HEK293 (cell line): ENCODE measurements around the gene MARK2.
A peak's percentile ranks its signal among the peaks of the same experiment; 100 is the strongest.

ENCODE experiments used
- CTCF ChIA-PET: fragments of 350-600 bp; formaldehyde crosslinking; extraction: SDS; loops from one replicate; lab custom pipeline; 2021; ENCODE audit warnings: antibody characterized with exemption; lab: Yijun Ruan, JAX
- POLR2A ChIA-PET: fragments of 300-600 bp; formaldehyde crosslinking; extraction: SDS; loops from one replicate; lab custom pipeline; 2020; ENCODE audit warnings: antibody characterized with exemption, inconsistent platforms; lab: Yijun Ruan, JAX
- H3K27ac ChIP-seq: fragments of 200-500 bp; sonication (Bioruptor generic); 2 replicates; pipeline ENCODE4 v1.5.1; 2014; ENCODE audit warnings: low read depth, low read length, control low read depth, inconsistent platforms; ENCODE audit errors: extremely low read depth
- H3K36me3 ChIP-seq, 2 experiments: fragments of 200-500 bp in 1 of 2; sonication (Bioruptor generic) in 1 of 2; 1 replicate in 1 of 2; 2 replicates in 1 of 2; pipeline ENCODE4 v1.5.1; 2014 to 2017; ENCODE audit warnings: inconsistent platforms in 2 of 2, low read length in 2 of 2; ENCODE audit not compliant: control insufficient read depth in 2 of 2, insufficient read depth in 1 of 2
- H3K4me1 ChIP-seq: fragments of 200-500 bp; sonication (Bioruptor generic); 2 replicates; pipeline ENCODE4 v1.5.1; 2014; ENCODE audit warnings: mild to moderate bottlenecking, low read length, inconsistent platforms; ENCODE audit not compliant: control insufficient read depth, insufficient read depth
- H3K4me3 ChIP-seq: 2 replicates; pipeline ENCODE4 v1.5.1; 2011; ENCODE audit warnings: low read depth, mild to moderate bottlenecking, control low read depth, low read length, moderate library complexity
- H3K9me3 ChIP-seq: fragments of 200-500 bp; sonication (Bioruptor generic); 2 replicates; pipeline ENCODE4 v1.5.1; 2014; ENCODE audit warnings: low read depth, low read length, inconsistent platforms; ENCODE audit not compliant: control insufficient read depth, insufficient read depth
- BCL11B ChIP-seq: fragments of 450-650 bp; formaldehyde crosslinking; IDR thresholded peaks from 2 replicates; pipeline ENCODE4 v1.5.1; 2016; ENCODE audit warnings: low read depth, missing biosample characterization, missing genetic modification characterization
- GLI2 ChIP-seq: fragments of 450-650 bp; formaldehyde crosslinking; IDR thresholded peaks from 2 replicates; pipeline ENCODE4; 2017; ENCODE audit warnings: missing biosample characterization, missing genetic modification characterization, low read depth, borderline replicate concordance
- HOXD13 ChIP-seq: sonication (generic); formaldehyde crosslinking; IDR thresholded peaks from 2 replicates; pipeline ENCODE4 v1.8.0; 2022; ENCODE audit warnings: missing genetic modification reagents, borderline replicate concordance
- MEIS1 ChIP-seq: sonication (generic); formaldehyde crosslinking; IDR thresholded peaks from 2 replicates; pipeline ENCODE4 v1.8.1; 2022; ENCODE audit warnings: missing genetic modification reagents, mild to moderate bottlenecking, borderline replicate concordance
- PRDM1 ChIP-seq: fragments of 450-650 bp; formaldehyde crosslinking; IDR thresholded peaks from 2 replicates; pipeline ENCODE4; 2016; ENCODE audit warnings: missing biosample characterization, missing genetic modification characterization
- SP7 ChIP-seq: fragments of 450-650 bp; formaldehyde crosslinking; IDR thresholded peaks from 2 replicates; pipeline ENCODE4 v1.5.1; 2016; ENCODE audit warnings: missing biosample characterization, missing genetic modification characterization
- ZBTB17 ChIP-seq: fragments of 450-650 bp; formaldehyde crosslinking; IDR thresholded peaks from 2 replicates; pipeline ENCODE4 v1.5.1; 2016; ENCODE audit warnings: missing biosample characterization, missing genetic modification characterization
- ZBTB21 ChIP-seq: fragments of 450-650 bp; formaldehyde crosslinking; IDR thresholded peaks from 2 replicates; pipeline ENCODE4 v1.5.1; 2017; ENCODE audit warnings: missing biosample characterization, missing genetic modification characterization
- ZFP37 ChIP-seq: fragments of 450-650 bp; formaldehyde crosslinking; IDR thresholded peaks from 2 replicates; pipeline ENCODE4 v1.5.1; 2016; ENCODE audit warnings: missing biosample characterization, missing genetic modification characterization
- ZNF121 ChIP-seq: fragments of 450-650 bp; formaldehyde crosslinking; IDR thresholded peaks from 2 replicates; pipeline ENCODE4 v1.5.1; 2016; ENCODE audit warnings: missing biosample characterization, missing genetic modification characterization
- ZNF155 ChIP-seq: fragments of 450-650 bp; formaldehyde crosslinking; IDR thresholded peaks from 2 replicates; pipeline ENCODE4 v1.5.1; 2016; ENCODE audit warnings: missing biosample characterization, missing genetic modification characterization
- ZNF157 ChIP-seq: fragments of 450-650 bp; formaldehyde crosslinking; IDR thresholded peaks from 2 replicates; pipeline ENCODE4 v1.5.1; 2016; ENCODE audit warnings: missing biosample characterization, missing genetic modification characterization
- ZNF24 ChIP-seq: fragments of 450-650 bp; formaldehyde crosslinking; IDR thresholded peaks from 2 replicates; pipeline ENCODE4 v1.5.1; 2016; ENCODE audit warnings: missing biosample characterization, missing genetic modification characterization
- ZNF280C ChIP-seq: fragments of 450-650 bp; formaldehyde crosslinking; IDR thresholded peaks from 2 replicates; pipeline ENCODE4 v1.5.1; 2016; ENCODE audit warnings: missing biosample characterization, missing genetic modification characterization
- ZNF404 ChIP-seq: fragments of 450-650 bp; formaldehyde crosslinking; IDR thresholded peaks from 2 replicates; pipeline ENCODE4 v1.5.1; 2017; ENCODE audit warnings: missing biosample characterization, missing genetic modification characterization
- ZNF416 ChIP-seq: fragments of 450-650 bp; formaldehyde crosslinking; IDR thresholded peaks from 2 replicates; pipeline ENCODE4 v1.5.1; 2016; ENCODE audit warnings: missing biosample characterization, missing genetic modification characterization
- ZNF423 ChIP-seq: fragments of 450-650 bp; formaldehyde crosslinking; IDR thresholded peaks from 2 replicates; pipeline ENCODE4 v1.5.1; 2016; ENCODE audit warnings: missing biosample characterization, missing genetic modification characterization
- ZNF426 ChIP-seq: fragments of 450-650 bp; formaldehyde crosslinking; IDR thresholded peaks from 2 replicates; pipeline ENCODE4 v1.5.1; 2017; ENCODE audit warnings: missing biosample characterization, missing genetic modification characterization, mild to moderate bottlenecking, inconsistent platforms, moderate library complexity
- ZNF473 ChIP-seq: fragments of 450-650 bp; formaldehyde crosslinking; IDR thresholded peaks from 2 replicates; pipeline ENCODE4 v1.5.1; 2017; ENCODE audit warnings: missing biosample characterization, missing genetic modification characterization
- ZNF510 ChIP-seq: fragments of 450-650 bp; formaldehyde crosslinking; IDR thresholded peaks from 2 replicates; pipeline ENCODE4 v1.5.1; 2018; ENCODE audit warnings: mild to moderate bottlenecking, missing genetic modification characterization, missing biosample characterization; ENCODE audit not compliant: insufficient replicate concordance
- ZNF514 ChIP-seq: fragments of 450-650 bp; formaldehyde crosslinking; IDR thresholded peaks from 2 replicates; pipeline ENCODE4 v1.5.1; 2016; ENCODE audit warnings: missing biosample characterization, missing genetic modification characterization
- ZNF521 ChIP-seq: fragments of 450-650 bp; formaldehyde crosslinking; IDR thresholded peaks from 2 replicates; pipeline ENCODE4 v1.5.1; 2017; ENCODE audit warnings: missing biosample characterization, mild to moderate bottlenecking, missing genetic modification characterization
- ZNF548 ChIP-seq: fragments of 450-650 bp; formaldehyde crosslinking; IDR thresholded peaks from 2 replicates; pipeline ENCODE4 v1.5.1; 2016; ENCODE audit warnings: missing biosample characterization, missing genetic modification characterization
- ZNF549 ChIP-seq: fragments of 450-650 bp; IDR thresholded peaks from 2 replicates; pipeline ENCODE4 v1.5.1; 2018; ENCODE audit warnings: missing biosample characterization, missing genetic modification characterization, mild to moderate bottlenecking, inconsistent platforms, moderate library complexity
- ZNF621 ChIP-seq: fragments of 450-650 bp; formaldehyde crosslinking; IDR thresholded peaks from 2 replicates; pipeline ENCODE4 v1.5.1; 2017; ENCODE audit warnings: missing biosample characterization, missing genetic modification characterization
- ZNF626 ChIP-seq: fragments of 450-650 bp; sonication (Bioruptor Pico); formaldehyde crosslinking; IDR thresholded peaks from 2 replicates; pipeline ENCODE4 v1.5.1; 2018; ENCODE audit warnings: missing biosample characterization, missing genetic modification characterization, inconsistent platforms
- ZNF664 ChIP-seq: fragments of 450-650 bp; formaldehyde crosslinking; IDR thresholded peaks from 2 replicates; pipeline ENCODE4 v1.5.1; 2016; ENCODE audit warnings: missing biosample characterization, missing genetic modification characterization
- ZNF76 ChIP-seq: fragments of 450-650 bp; formaldehyde crosslinking; IDR thresholded peaks from 2 replicates; pipeline ENCODE4; 2016; ENCODE audit warnings: low read depth, missing biosample characterization, missing genetic modification characterization, borderline replicate concordance
- TF ChIP-seq, protein P1 (sequence below): fragments of 450-650 bp; formaldehyde crosslinking; IDR thresholded peaks from 2 replicates; pipeline ENCODE4 v1.5.1; 2016; ENCODE audit warnings: missing biosample characterization, missing genetic modification characterization, borderline replicate concordance
- TF ChIP-seq, protein P2 (sequence below): fragments of 450-650 bp; formaldehyde crosslinking; IDR thresholded peaks from 2 replicates; pipeline ENCODE4 v1.5.1; 2016; ENCODE audit warnings: missing biosample characterization, missing genetic modification characterization

Gene MARK2

GRCh38 chr11:63855975-63856374 is 17.1 kb downstream of the MARK2 start:
- Histone ChIP-seq H3K4me1 (no peaks in the 10 kb centered on the region; the same call in 1 of the 2 replicates), H3K9me3 (no peaks in the 10 kb centered on the region), H3K36me3 (no peaks in the 10 kb centered on the region; a peak in 1 of 3 replicates), H3K4me3 (no peak overlapping the region), H3K27ac (no peak overlapping the region)
- CTCF ChIA-PET, result interaction anchor here (0.9 to 1.4 kb wide), 3 partner anchors 11 to 90 kb away, joined by 3 to 5 read pairs (median 4); no protein-coding TSS in a partner anchor
- TF ChIP-seq BCL11B (no peak), ZNF664 (no peak), ZNF404 (tag by site-specific recombination) (no peak), HOXD13 (CRISPR knock-in tag) (no peak), ZNF423 (no peak), ZBTB17 (tag by site-specific recombination) (no peak), MEIS1 (CRISPR knock-in tag) (no peak), ZNF521 (tag by site-specific recombination) (no peak)
- POLR2A ChIA-PET, result interaction anchor here (0.6 to 0.9 kb wide), 2 partner anchors 11 to 1858 kb away, joined by 4 to 5 read pairs; no protein-coding TSS in a partner anchor

- CTCF ChIA-PET, result interaction anchor here (0.6 to 0.7 kb wide), 2 partner anchors 294 to 867 kb away, joined by 3 read pairs; no protein-coding TSS in a partner anchor
- Histone ChIP-seq H3K4me1 (no peaks in the 10 kb centered on the region; the same call in 1 of the 2 replicates), H3K9me3 (no peaks in the 10 kb centered on the region), H3K36me3 (peaks cover 0 to 6% of the 10 kb centered on the region in 2 experiments; a peak in 2 of 3 replicates), H3K27ac (no peak overlapping the region), H3K4me3 (no peak overlapping the region)
- POLR2A ChIA-PET, result interaction anchor here (0.6 kb wide), 1 partner anchor 48 kb away, joined by 5 read pairs; no protein-coding TSS in a partner anchor
- TF ChIP-seq ZNF548 (tag by site-specific recombination) (no peak), ZNF121 (no peak), ZNF473 (tag by site-specific recombination) (no peak), ZFP37 (tag by site-specific recombination) (no peak), SP7 (tag by site-specific recombination) (no peak), ZNF626 (tag by site-specific recombination) (no peak), ZNF76 (tag by site-specific recombination) (0 out of 2 replicates have a peak, but pooled peaks have one; percentile 28), ZNF426 (tag by site-specific recombination) (no peak), ZNF416 (tag by site-specific recombination) (no peak), ZNF514 (tag by site-specific recombination) (no peak), PRDM1 (tag by site-specific recombination) (peak; percentile 82), ZNF621 (no peak), ZNF157 (tag by site-specific recombination) (no peak), ZNF549 (tag by site-specific recombination) (no peak), GLI2 (tag by site-specific recombination) (no peak), ZNF155 (no peak), ZNF24 (tag by site-specific recombination) (no peak), ZBTB21 (tag by site-specific recombination) (peak; percentile 93), ZNF280C (tag by site-specific recombination) (no peak), ZNF510 (tag by site-specific recombination) (no peak)
- TF ChIP-seq, protein P1, sequence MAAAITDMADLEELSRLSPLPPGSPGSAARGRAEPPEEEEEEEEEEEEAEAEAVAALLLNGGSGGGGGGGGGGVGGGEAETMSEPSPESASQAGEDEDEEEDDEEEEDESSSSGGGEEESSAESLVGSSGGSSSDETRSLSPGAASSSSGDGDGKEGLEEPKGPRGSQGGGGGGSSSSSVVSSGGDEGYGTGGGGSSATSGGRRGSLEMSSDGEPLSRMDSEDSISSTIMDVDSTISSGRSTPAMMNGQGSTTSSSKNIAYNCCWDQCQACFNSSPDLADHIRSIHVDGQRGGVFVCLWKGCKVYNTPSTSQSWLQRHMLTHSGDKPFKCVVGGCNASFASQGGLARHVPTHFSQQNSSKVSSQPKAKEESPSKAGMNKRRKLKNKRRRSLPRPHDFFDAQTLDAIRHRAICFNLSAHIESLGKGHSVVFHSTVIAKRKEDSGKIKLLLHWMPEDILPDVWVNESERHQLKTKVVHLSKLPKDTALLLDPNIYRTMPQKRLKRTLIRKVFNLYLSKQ (tag by site-specific recombination), result no peak
- TF ChIP-seq, protein P2, sequence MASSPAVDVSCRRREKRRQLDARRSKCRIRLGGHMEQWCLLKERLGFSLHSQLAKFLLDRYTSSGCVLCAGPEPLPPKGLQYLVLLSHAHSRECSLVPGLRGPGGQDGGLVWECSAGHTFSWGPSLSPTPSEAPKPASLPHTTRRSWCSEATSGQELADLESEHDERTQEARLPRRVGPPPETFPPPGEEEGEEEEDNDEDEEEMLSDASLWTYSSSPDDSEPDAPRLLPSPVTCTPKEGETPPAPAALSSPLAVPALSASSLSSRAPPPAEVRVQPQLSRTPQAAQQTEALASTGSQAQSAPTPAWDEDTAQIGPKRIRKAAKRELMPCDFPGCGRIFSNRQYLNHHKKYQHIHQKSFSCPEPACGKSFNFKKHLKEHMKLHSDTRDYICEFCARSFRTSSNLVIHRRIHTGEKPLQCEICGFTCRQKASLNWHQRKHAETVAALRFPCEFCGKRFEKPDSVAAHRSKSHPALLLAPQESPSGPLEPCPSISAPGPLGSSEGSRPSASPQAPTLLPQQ (tag by site-specific recombination), result 0 out of 2 replicates have a peak, but pooled peaks have one; percentile 14
Measured at GRCh38 chr11:63858628-63859550, 20.0 kb downstream of the MARK2 start.
